ENCODE data around the gene MICU1. TPM values are rescaled to one million over a fixed set of nuclear protein-coding genes. Genes with fewer than 3 reads are reported as not detected.

Gene MICU1
- total and polyA plus RNA-seq, 9 donors = 29.9 to 117 (median 44.5) TPM

DNA sequence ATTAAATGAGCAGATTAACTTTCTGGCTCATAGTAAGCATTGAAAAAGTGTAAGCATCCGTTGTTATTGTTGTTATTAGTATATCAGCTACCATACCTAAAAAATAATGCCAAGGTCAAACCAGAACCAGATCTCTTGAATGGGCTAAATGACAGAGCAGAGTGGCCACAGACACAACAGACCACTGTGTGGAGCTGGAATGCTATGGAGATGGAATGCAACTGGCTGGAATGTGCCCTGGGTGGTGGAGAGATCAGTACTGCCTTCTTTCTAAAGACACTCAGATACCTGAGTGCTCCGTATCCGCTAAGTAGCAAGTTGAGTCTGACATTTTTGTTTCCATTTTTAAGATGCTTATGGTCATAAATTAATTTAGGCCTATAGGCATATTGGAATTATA lies 250.7 kb downstream of the MICU1 start:
- H3K9me3 ChIP-seq = no peaks in the 10 kb centered on the region
- no peak overlapping the region for H3K27ac ChIP-seq
- no peaks in the 10 kb centered on the region for H3K36me3 ChIP-seq
- H3K4me1 ChIP-seq (ENCODE audit: insufficient read depth) = no peaks in the 10 kb centered on the region
- 63 to 79% (median 70%) methylated on average over 3 of the region's 3 CpGs for WGBS, 3 donors
- H3K27me3 ChIP-seq = no peaks in the 10 kb centered on the region
- no peak for TF ChIP-seq POLR2A (IDR thresholded peaks at IDR 0.05)
- TF ChIP-seq EP300 (IDR thresholded peaks at IDR 0.05) = no peak
- TF ChIP-seq, protein P1, sequence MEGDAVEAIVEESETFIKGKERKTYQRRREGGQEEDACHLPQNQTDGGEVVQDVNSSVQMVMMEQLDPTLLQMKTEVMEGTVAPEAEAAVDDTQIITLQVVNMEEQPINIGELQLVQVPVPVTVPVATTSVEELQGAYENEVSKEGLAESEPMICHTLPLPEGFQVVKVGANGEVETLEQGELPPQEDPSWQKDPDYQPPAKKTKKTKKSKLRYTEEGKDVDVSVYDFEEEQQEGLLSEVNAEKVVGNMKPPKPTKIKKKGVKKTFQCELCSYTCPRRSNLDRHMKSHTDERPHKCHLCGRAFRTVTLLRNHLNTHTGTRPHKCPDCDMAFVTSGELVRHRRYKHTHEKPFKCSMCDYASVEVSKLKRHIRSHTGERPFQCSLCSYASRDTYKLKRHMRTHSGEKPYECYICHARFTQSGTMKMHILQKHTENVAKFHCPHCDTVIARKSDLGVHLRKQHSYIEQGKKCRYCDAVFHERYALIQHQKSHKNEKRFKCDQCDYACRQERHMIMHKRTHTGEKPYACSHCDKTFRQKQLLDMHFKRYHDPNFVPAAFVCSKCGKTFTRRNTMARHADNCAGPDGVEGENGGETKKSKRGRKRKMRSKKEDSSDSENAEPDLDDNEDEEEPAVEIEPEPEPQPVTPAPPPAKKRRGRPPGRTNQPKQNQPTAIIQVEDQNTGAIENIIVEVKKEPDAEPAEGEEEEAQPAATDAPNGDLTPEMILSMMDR (IDR thresholded peaks at IDR 0.05) = no peak
- H3K4me3 ChIP-seq = no peak overlapping the region
- DNase-seq = no peak
- intact Hi-C loops (cut with DNase I) = no loop called here

DNA sequence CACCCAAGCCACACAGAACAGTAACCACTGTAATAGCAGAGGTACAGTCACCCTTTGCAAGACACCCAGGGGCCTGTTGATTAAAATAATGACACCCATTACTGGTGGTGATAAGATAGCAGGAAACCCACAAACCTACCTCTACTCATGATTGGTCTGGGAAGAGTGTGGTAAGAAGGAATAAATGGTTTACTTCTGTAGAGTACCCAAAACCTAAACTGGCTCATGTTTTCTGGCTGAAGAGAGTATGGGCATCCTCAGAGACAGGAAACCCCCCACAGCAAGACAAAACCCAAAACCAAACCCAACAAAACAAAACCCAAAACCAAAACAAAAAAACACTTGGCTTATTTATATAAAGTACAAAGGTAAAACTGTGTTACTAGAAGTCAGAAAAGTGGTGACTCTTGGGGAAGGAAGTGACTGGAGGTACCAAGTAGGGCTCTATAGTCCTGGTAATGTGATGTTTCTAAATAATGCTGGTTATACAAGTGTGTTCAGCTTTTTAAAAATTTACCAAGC lies 255.6 kb downstream of the MICU1 start:
- no peak for DNase-seq
- H3K27ac ChIP-seq = no peak overlapping the region
- H3K4me1 ChIP-seq (ENCODE audit: insufficient read depth) = no peaks in the 10 kb centered on the region
- H3K4me3 ChIP-seq = no peak overlapping the region
- no peaks in the 10 kb centered on the region for H3K36me3 ChIP-seq
- H3K27me3 ChIP-seq = no peaks in the 10 kb centered on the region
- no peak for TF ChIP-seq EP300 (IDR thresholded peaks at IDR 0.05)
- TF ChIP-seq, protein P1 (IDR thresholded peaks at IDR 0.05) = no peak
- TF ChIP-seq POLR2A (IDR thresholded peaks at IDR 0.05) = no peak
- intact Hi-C loops (cut with DNase I) = loop anchor here in 1 of 4 donors (5.0 kb wide), 1 partner anchor 762 kb away; no protein-coding TSS in a partner anchor
- no peaks in the 10 kb centered on the region for H3K9me3 ChIP-seq

- Histone ChIP-seq H3K27me3 (no peaks in the 10 kb centered on the region), H3K4me1 (ENCODE audit: insufficient read depth) (no peaks in the 10 kb centered on the region), H3K9me3 (no peaks in the 10 kb centered on the region), H3K4me3 (no peak overlapping the region), H3K27ac (no peak overlapping the region), H3K36me3 (no peaks in the 10 kb centered on the region)
- intact Hi-C loops (cut with DNase I) = loop anchor here in 1 of 4 donors (5.0 kb wide), 1 partner anchor 465 kb away; no protein-coding TSS in a partner anchor
- TF ChIP-seq, protein P1 (IDR thresholded peaks at IDR 0.05) = no peak
- TF ChIP-seq EP300 (IDR thresholded peaks at IDR 0.05) = no peak
- TF ChIP-seq POLR2A (IDR thresholded peaks at IDR 0.05) = no peak
- WGBS, 3 donors = 53 to 60% (median 57%) methylated on average over 4 of the region's 4 CpGs
- no peak for DNase-seq
Measured at GRCh38 chr10:72367301-72367960, 258.4 kb downstream of the MICU1 start.

DNA sequence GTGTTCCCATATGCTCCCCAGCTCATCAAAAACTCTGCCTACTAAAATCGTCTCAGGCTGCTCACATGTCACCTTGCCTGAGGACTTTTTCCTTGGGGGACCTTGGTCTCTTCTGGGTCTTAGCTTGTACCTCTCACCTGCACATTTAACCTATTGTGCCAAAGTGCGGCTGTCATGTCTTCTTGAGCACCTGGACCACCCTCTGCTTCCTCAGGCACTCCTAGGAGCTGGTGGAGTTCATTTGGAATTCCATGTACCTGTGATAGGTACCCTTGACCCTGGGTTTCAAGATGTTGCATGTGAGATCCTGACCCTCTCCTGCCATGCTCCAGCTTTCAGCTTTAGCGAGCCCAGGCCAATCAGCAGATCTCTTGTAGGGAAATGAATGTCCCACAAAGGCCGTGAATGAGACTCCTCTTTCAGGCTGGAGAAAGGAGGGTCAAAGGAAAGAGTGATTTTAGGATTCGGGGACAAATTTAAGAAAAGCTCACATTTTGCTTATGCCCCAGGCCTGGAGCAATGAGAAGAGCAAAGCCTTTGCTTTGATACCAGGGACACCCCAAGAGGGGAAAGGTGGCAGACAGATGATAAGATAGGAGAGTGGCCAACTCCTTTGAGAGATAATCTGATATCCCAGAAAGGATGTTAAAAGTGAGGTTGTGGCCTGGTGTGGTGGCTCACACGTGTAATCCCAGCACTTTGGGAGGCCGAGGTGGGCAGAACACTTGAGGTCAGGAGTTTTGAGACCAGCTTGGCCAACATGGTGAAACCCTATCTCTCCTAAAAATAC lies 260.6 kb downstream of the MICU1 start:
- Histone ChIP-seq H3K27ac (no peak overlapping the region), H3K4me3 (no peak overlapping the region), H3K4me1 (ENCODE audit: insufficient read depth) (no peaks in the 10 kb centered on the region), H3K36me3 (no peaks in the 10 kb centered on the region), H3K9me3 (no peaks in the 10 kb centered on the region), H3K27me3 (no peaks in the 10 kb centered on the region)
- intact Hi-C loops (cut with DNase I) = loop anchor here in 3 of 4 donors (2.0 to 5.0 kb wide), 3 partner anchors 467 to 472 kb away; no protein-coding TSS in a partner anchor
- no peak for DNase-seq
- TF ChIP-seq POLR2A (IDR thresholded peaks at IDR 0.05) = no peak
- TF ChIP-seq, protein P1 (IDR thresholded peaks at IDR 0.05) = no peak
- no peak for TF ChIP-seq EP300 (IDR thresholded peaks at IDR 0.05)
- WGBS, 3 donors = 80 to 82% (median 82%) methylated on average over 7 of the region's 7 CpGs

Data from ovary (tissue), 9 donors.